IMR-90 (cell line): Measurements from ENCODE around the gene MAPKAPK5. TPM values are rescaled to one million over a fixed set of nuclear protein-coding genes. Genes with fewer than 3 reads are reported as not detected.

Experiments
- ATAC-seq: fragments of 200-7000 bp; cut with Tn5 transposase; 2 replicates; pipeline ENCODE4 v1.9.1; 2020; ENCODE audit warnings: low read depth, mild to moderate bottlenecking, moderate library complexity
- BruUV-seq: library from RNA; stranded (reverse); fragments of 400-500 nt; replicated peaks from 2 replicates; lab custom pipeline; 2021; lab: Mats Ljungman, UMichigan
- CTCF ChIA-PET: fragments of 300-600 bp; formaldehyde crosslinking; extraction: SDS; loops from one replicate; lab custom pipeline; 2021; ENCODE audit warnings: antibody characterized with exemption; lab: Yijun Ruan, JAX
- POLR2A ChIA-PET: fragments of 300-600 bp; sonication (Branson Sonifier 250); formaldehyde crosslinking; loops from one replicate; lab custom pipeline; 2022; ENCODE audit warnings: antibody characterized with exemption; ENCODE audit not compliant: unreplicated experiment; lab: Charles Lee
- DNase-seq: peaks from one replicate; pipeline ENCODE4 v3.0.0; 2013
- H2AFZ ChIP-seq: replicated peaks from 2 replicates; pipeline ENCODE3; 2013; ENCODE audit warnings: low read length, mild to moderate bottlenecking; ENCODE audit not compliant: poor library complexity
- H2AK5ac ChIP-seq: 2 replicates; pipeline ENCODE4 v1.6.1; 2013; ENCODE audit warnings: low read depth, low read length, inconsistent platforms
- H2AK9ac ChIP-seq: replicated peaks from 2 replicates; pipeline ENCODE3; 2013; ENCODE audit warnings: mild to moderate bottlenecking, low read depth, low read length, moderate library complexity; ENCODE audit not compliant: poor library complexity
- H2BK120ac ChIP-seq: 2 replicates; pipeline ENCODE4 v1.6.1; 2013; ENCODE audit warnings: low read depth, low read length, inconsistent platforms
- H2BK15ac ChIP-seq: 3 replicates; pipeline ENCODE4 v1.6.1; 2013; ENCODE audit warnings: low read depth, low read length, inconsistent platforms
- H2BK20ac ChIP-seq: 2 replicates; pipeline ENCODE4 v1.6.1; 2013; ENCODE audit warnings: low read depth, mild to moderate bottlenecking, inconsistent platforms, low read length, moderate library complexity
- H2BK5ac ChIP-seq: 2 replicates; pipeline ENCODE4 v1.6.1; 2013; ENCODE audit warnings: mild to moderate bottlenecking, low read depth, low read length, inconsistent platforms; ENCODE audit not compliant: poor library complexity, severe bottlenecking
- H3K14ac ChIP-seq: replicated peaks from 2 replicates; pipeline ENCODE4 v1.6.1; 2013; ENCODE audit warnings: low read depth, low read length, inconsistent platforms
- H3K18ac ChIP-seq: 2 replicates; pipeline ENCODE4 v1.6.1; 2013; ENCODE audit warnings: low read depth, low read length, control low read depth
- H3K23ac ChIP-seq: 2 replicates; pipeline ENCODE4 v1.6.1; 2013; ENCODE audit warnings: low read depth, low read length, inconsistent platforms
- H3K27ac ChIP-seq: 2 replicates; pipeline ENCODE4 v1.5.1; 2013; ENCODE audit warnings: mild to moderate bottlenecking, control low read depth, low read length; ENCODE audit not compliant: insufficient read depth
- H3K27me3 ChIP-seq: 2 replicates; pipeline ENCODE4 v1.6.1; 2013; ENCODE audit warnings: low read length; ENCODE audit not compliant: control insufficient read depth, insufficient read depth
- H3K36me3 ChIP-seq: 2 replicates; pipeline ENCODE4 v1.6.1; 2013; ENCODE audit warnings: low read length, mixed read lengths; ENCODE audit not compliant: control insufficient read depth, insufficient read depth
- H3K4ac ChIP-seq: 2 replicates; pipeline ENCODE4 v1.6.1; 2013; ENCODE audit warnings: low read depth, low read length, inconsistent platforms
- H3K4me1 ChIP-seq: 2 replicates; pipeline ENCODE4 v1.6.1; 2013; ENCODE audit warnings: low read length, mixed read lengths; ENCODE audit not compliant: control insufficient read depth, insufficient read depth
- H3K4me2 ChIP-seq: 2 replicates; pipeline ENCODE4 v1.6.1; 2013; ENCODE audit warnings: low read depth, mild to moderate bottlenecking, control low read depth, low read length, moderate library complexity
- H3K4me3 ChIP-seq: 2 replicates; pipeline ENCODE4 v1.5.1; 2013; ENCODE audit warnings: low read depth, mild to moderate bottlenecking, control low read depth, low read length, moderate library complexity; ENCODE audit not compliant: insufficient read depth
- H3K56ac ChIP-seq: 2 replicates; pipeline ENCODE4 v1.6.1; 2013; ENCODE audit warnings: low read length, inconsistent platforms; ENCODE audit not compliant: insufficient read depth; ENCODE audit errors: extremely low read depth
- H3K79me1 ChIP-seq, 2 experiments: 2 replicates each; pipeline ENCODE4 v1.6.1; 2013; ENCODE audit warnings: low read length in 2 of 2, inconsistent platforms in 1 of 2, low read depth in 1 of 2
- H3K9ac ChIP-seq: 2 replicates; pipeline ENCODE4 v1.6.1; 2013; ENCODE audit warnings: low read depth, low read length, control low read depth
- H3K9me1 ChIP-seq: 2 replicates; pipeline ENCODE4 v1.6.1; 2013; ENCODE audit warnings: low read length, inconsistent platforms; ENCODE audit not compliant: insufficient read depth
- H3K9me3 ChIP-seq: 2 replicates; pipeline ENCODE4 v1.6.1; 2013; ENCODE audit warnings: low read length; ENCODE audit not compliant: control insufficient read depth, insufficient read depth
- H4K20me1 ChIP-seq: 2 replicates; pipeline ENCODE4 v1.6.1; 2013; ENCODE audit warnings: low read length, inconsistent platforms; ENCODE audit not compliant: insufficient read depth
- H4K5ac ChIP-seq: 2 replicates; pipeline ENCODE4 v1.6.1; 2013; ENCODE audit warnings: mild to moderate bottlenecking, low read depth, low read length, control low read depth
- H4K8ac ChIP-seq, 2 experiments: 2 replicates each; pipeline ENCODE4 v1.6.1; 2013; ENCODE audit warnings: low read depth in 2 of 2, low read length in 2 of 2, control low read depth in 1 of 2, inconsistent platforms in 1 of 2
- H4K91ac ChIP-seq: 2 replicates; pipeline ENCODE4 v1.6.1; 2013; ENCODE audit warnings: low read depth, low read length, inconsistent platforms; ENCODE audit not compliant: insufficient read depth
- BHLHE40 ChIP-seq: fragments of 150-350 bp; IDR thresholded peaks from 2 replicates; pipeline ENCODE4 v1.6.1; 2016; ENCODE audit warnings: mild to moderate bottlenecking, low read depth, low read length
- CHD1 ChIP-seq: IDR thresholded peaks from 2 replicates; pipeline ENCODE4 v1.6.1; 2012; ENCODE audit warnings: low read depth, low read length, improper control_type of control experiment
- CTCF ChIP-seq: conservative IDR thresholded peaks from 2 replicates; pipeline ENCODE4 v1.5.1; 2012; ENCODE audit warnings: mild to moderate bottlenecking, low read depth, low read length, improper control_type of control experiment
- FOS ChIP-seq: fragments of 150-350 bp; IDR thresholded peaks from 2 replicates; pipeline ENCODE4 v1.6.1; 2016; ENCODE audit warnings: low read depth, low read length
- MAZ ChIP-seq: IDR thresholded peaks from 2 replicates; pipeline ENCODE4 v1.6.1; 2012; ENCODE audit warnings: low read depth, mild to moderate bottlenecking, low read length, improper control_type of control experiment, moderate library complexity, borderline replicate concordance
- NFE2L2 ChIP-seq: fragments of 150-350 bp; IDR thresholded peaks from 2 replicates; pipeline ENCODE4 v1.6.1; 2016; ENCODE audit warnings: low read depth, mild to moderate bottlenecking, low read length
- POLR2A ChIP-seq: IDR thresholded peaks from 2 replicates; pipeline ENCODE4 v1.6.1; 2012; ENCODE audit warnings: mild to moderate bottlenecking, low read depth, low read length
- RAD21 ChIP-seq: IDR thresholded peaks from 2 replicates; pipeline ENCODE4 v1.6.1; 2012; ENCODE audit warnings: low read length, improper control_type of control experiment
- RCOR1 ChIP-seq: IDR thresholded peaks from 2 replicates; pipeline ENCODE4 v1.6.1; 2012; ENCODE audit warnings: mild to moderate bottlenecking, low read length, improper control_type of control experiment; ENCODE audit not compliant: insufficient replicate concordance
- SMC3 ChIP-seq: fragments of 150-350 bp; IDR thresholded peaks from 2 replicates; pipeline ENCODE4 v1.6.1; 2016; ENCODE audit warnings: low read depth, mild to moderate bottlenecking, antibody characterized with exemption, low read length, moderate library complexity
- USF2 ChIP-seq: fragments of 150-350 bp; IDR thresholded peaks from 2 replicates; pipeline ENCODE4 v1.6.1; 2017; ENCODE audit warnings: mild to moderate bottlenecking, antibody characterized with exemption, low read length, low read depth
- dilution Hi-C: fragments of 300-500 bp; cut with HindIII; formaldehyde crosslinking; loops from one replicate; pipeline ENCODE4 v1.14.3; 2018; ENCODE audit warnings: low sequenced_read_pairs; ENCODE audit not compliant: unreplicated experiment
- in situ Hi-C: fragments of 300-500 bp; cut with MboI; formaldehyde crosslinking; loops from 3 replicates; pipeline ENCODE4 v1.14.3; 2019; ENCODE audit warnings: low sequenced_read_pairs, inconsistent platforms, mixed read lengths
- intact Hi-C: fragments of 100-400 bp; cut with micrococcal nuclease; formaldehyde crosslinking; loops from 2 replicates; pipeline ENCODE4 v1.10.0; 2022
- polyA plus RNA-seq, 3 experiments: library from polyadenylated mRNA; depleted of rRNA; stranded (reverse); fragments of >200 nt; gene quantifications; 2 replicates each; pipeline ENCODE4 v1.2.3, GENCODE V29; 2012; ENCODE audit warnings: low replicate concordance in 1 of 3
- total RNA-seq: library from RNA; depleted of rRNA; stranded (reverse); fragments of >200 nt; gene quantifications from 2 replicates; pipeline ENCODE4 v1.2.3, GENCODE V29; 2012

The MAPKAPK5 gene
- total and polyA plus RNA-seq, 2 of the 4 experiments (the other 2 are of a cell fraction), result 35.0 to 44.6 TPM

GRCh38 chr12:111936869-111937268 is 94.8 kb downstream of the MAPKAPK5 start:
- Histone ChIP-seq H2BK20ac (no peak overlapping the region), H4K8ac (no peak overlapping the region), H4K91ac (no peak overlapping the region), H3K4ac (no peak overlapping the region), H3K4me2 (no peak overlapping the region; the same call in 1 of the 2 replicates), H3K9me3 (no peaks in the 10 kb centered on the region), H3K4me3 (no peak overlapping the region), H2AK5ac (no peak overlapping the region), H3K9ac (no peak overlapping the region), H3K4me1 (no peaks in the 10 kb centered on the region; the same call in 1 of the 2 replicates), H3K18ac (no peak overlapping the region), H4K20me1 (no peaks in the 10 kb centered on the region), H2AFZ (no peak overlapping the region), H3K56ac (no peak overlapping the region), H4K5ac (no peak overlapping the region), H2BK15ac (no peak overlapping the region), H3K79me1 (no peaks in the 10 kb centered on the region), H3K23ac (no peak overlapping the region), H2BK5ac (no peak overlapping the region), H3K27ac (no peak overlapping the region), H3K27me3 (no peaks in the 10 kb centered on the region), H2BK120ac (no peak overlapping the region), H3K14ac (no peak overlapping the region), H3K36me3 (no peaks in the 10 kb centered on the region), H3K9me1 (peaks cover 3% of the 10 kb centered on the region; the same call in 1 of the 2 replicates), H2AK9ac (no peak overlapping the region)
- in situ Hi-C loops (no loop called here), intact Hi-C loops (no loop called here), dilution Hi-C loops (no loop called here)
- ChIA-PET CTCF (no interaction called here), POLR2A (no interaction called here)
- DNase-seq, result no peak
- no peak for ATAC-seq
- no TSS peak for BruUV-seq
- TF ChIP-seq NFE2L2 (no peak), FOS (no peak), RCOR1 (no peak), MAZ (no peak), BHLHE40 (no peak), CTCF (no peak), RAD21 (no peak), USF2 (no peak), SMC3 (no peak), CHD1 (no peak), POLR2A (no peak)
